Activated CD4-positive, alpha-beta memory T cell treated with anti-CD3 and anti-CD28 coated beads, Interleukin-2, amount 10 ng/mL, durations not matched to agents 7 days and 5 days (primary cell): ENCODE data around the gene MRPL54. TPM values are rescaled to one million over a fixed set of nuclear protein-coding genes. Genes with fewer than 3 reads are reported as not detected.

ENCODE experiments used
- CTCF ChIA-PET: fragments of 350-600 bp; sonication (Branson Sonifier 250); formaldehyde crosslinking; loops from one replicate; lab custom pipeline; 2021; ENCODE audit warnings: antibody characterized with exemption, inconsistent platforms; lab: Charles Lee
- POLR2A ChIA-PET: fragments of 350-600 bp; sonication (Branson Sonifier 250); formaldehyde crosslinking; loops from one replicate; lab custom pipeline; 2021; ENCODE audit warnings: antibody characterized with exemption; lab: Charles Lee
- DNase-seq: peaks from one replicate; pipeline ENCODE4 v3.0.0-alpha.2; 2020
- H3K27ac Mint-ChIP-seq: one replicate; pipeline ENCODE4 v1.8.0; 2021; ENCODE audit warnings: mild to moderate bottlenecking, mixed read lengths
- H3K27me3 Mint-ChIP-seq: one replicate; pipeline ENCODE4 v1.8.0; 2021; ENCODE audit warnings: mixed read lengths
- H3K36me3 Mint-ChIP-seq: one replicate; pipeline ENCODE4 v1.8.0; 2021; ENCODE audit warnings: low read depth, mixed read lengths
- H3K4me1 Mint-ChIP-seq: one replicate; pipeline ENCODE4 v1.8.0; 2021; ENCODE audit warnings: mixed read lengths
- H3K4me3 Mint-ChIP-seq: one replicate; pipeline ENCODE4 v1.8.0; 2021; ENCODE audit warnings: mild to moderate bottlenecking, mixed read lengths
- H3K9me3 Mint-ChIP-seq: one replicate; pipeline ENCODE4 v1.8.0; 2021; ENCODE audit warnings: mixed read lengths
- total RNA-seq, 2 experiments: library from RNA; stranded (reverse); gene quantifications; one replicate each; pipeline ENCODE4 v1.2.3, GENCODE V29; 2021

The MRPL54 gene
- total RNA-seq, 2 experiments from 2014 or later = 71.5 to 75.8 TPM

- Mint-ChIP-seq H3K9me3 (no peaks in the 10 kb centered on the region), H3K4me3 (no peak overlapping the region), H3K36me3 (no peaks in the 10 kb centered on the region), H3K27ac (no peak overlapping the region), H3K27me3 (no peaks in the 10 kb centered on the region), H3K4me1 (peaks cover 2% of the 10 kb centered on the region)
- DNase-seq = no peak
- ChIA-PET POLR2A (interaction anchor here (1.6 to 3.2 kb wide), 2 partner anchors 9 to 12 kb away, joined by 5 to 16 read pairs; partner anchors contain the start of gene MRPL54), CTCF (no interaction called here)
Measured at GRCh38 chr19:3774621-3775373, 12.3 kb downstream of the MRPL54 start.

- no peak overlapping the region for H3K27ac Mint-ChIP-seq
- no peaks in the 10 kb centered on the region for H3K36me3 Mint-ChIP-seq
- peaks cover 2% of the 10 kb centered on the region for H3K4me1 Mint-ChIP-seq
- CTCF ChIA-PET = no interaction called here
- no peaks in the 10 kb centered on the region for H3K9me3 Mint-ChIP-seq
- no peak for DNase-seq
- POLR2A ChIA-PET = interaction anchor here (1.6 kb wide), 1 partner anchor 9 kb away, joined by 5 read pairs; no protein-coding TSS in a partner anchor
- no peak overlapping the region for H3K4me3 Mint-ChIP-seq
- no peaks in the 10 kb centered on the region for H3K27me3 Mint-ChIP-seq
Measured at GRCh38 chr19:3775374-3775711, 12.9 kb downstream of the MRPL54 start.

- Mint-ChIP-seq H3K9me3 (peaks cover 1% of the 10 kb centered on the region), H3K27ac (no peak overlapping the region), H3K4me1 (peaks cover 2% of the 10 kb centered on the region), H3K4me3 (no peak overlapping the region), H3K36me3 (no peaks in the 10 kb centered on the region), H3K27me3 (no peaks in the 10 kb centered on the region)
- no peak for DNase-seq
- ChIA-PET CTCF (no interaction called here), POLR2A (interaction anchor here (1.6 kb wide), 1 partner anchor 10 kb away, joined by 5 read pairs; no protein-coding TSS in a partner anchor)
Measured at GRCh38 chr19:3775831-3776230, 13.3 kb downstream of the MRPL54 start.

GRCh38 chr19:3776479-3777040 is 14.1 kb downstream of the MRPL54 start:
- Mint-ChIP-seq H3K4me1 (peaks cover 7% of the 10 kb centered on the region), H3K9me3 (peaks cover 7% of the 10 kb centered on the region), H3K36me3 (peaks cover 3% of the 10 kb centered on the region), H3K4me3 (no peak overlapping the region), H3K27me3 (no peaks in the 10 kb centered on the region), H3K27ac (no peak overlapping the region)
- POLR2A ChIA-PET = no interaction called here
- DNase-seq = no peak
- CTCF ChIA-PET = no interaction called here

- Mint-ChIP-seq H3K27me3 (no peaks in the 10 kb centered on the region), H3K4me3 (no peak overlapping the region), H3K9me3 (peaks cover 20% of the 10 kb centered on the region), H3K36me3 (peaks cover 18% of the 10 kb centered on the region), H3K4me1 (peaks cover 6% of the 10 kb centered on the region), H3K27ac (no peak overlapping the region)
- CTCF ChIA-PET = no interaction called here
- no peak for DNase-seq
- POLR2A ChIA-PET = no interaction called here
Measured at GRCh38 chr19:3778104-3778867, 15.8 kb downstream of the MRPL54 start.

GRCh38 chr19:3778899-3779723 is 16.6 kb downstream of the MRPL54 start:
- Mint-ChIP-seq H3K4me3 (no peak overlapping the region), H3K36me3 (peaks cover 21% of the 10 kb centered on the region), H3K9me3 (peaks cover 20% of the 10 kb centered on the region), H3K27me3 (peaks cover 2% of the 10 kb centered on the region), H3K27ac (no peak overlapping the region), H3K4me1 (peaks cover 6% of the 10 kb centered on the region)
- ChIA-PET CTCF (interaction anchor here (0.9 to 1.3 kb wide), 2 partner anchors 16 to 17 kb away, joined by 5 to 6 read pairs; partner anchors contain the start of gene MRPL54), POLR2A (no interaction called here)
- no peak for DNase-seq

GRCh38 chr19:3780786-3781304 is 18.4 kb downstream of the MRPL54 start:
- Mint-ChIP-seq H3K4me1 (peaks cover 15% of the 10 kb centered on the region), H3K4me3 (no peak overlapping the region), H3K9me3 (peaks cover 20% of the 10 kb centered on the region), H3K27me3 (peaks cover 7% of the 10 kb centered on the region), H3K27ac (no peak overlapping the region), H3K36me3 (peaks cover 21% of the 10 kb centered on the region)
- CTCF ChIA-PET = no interaction called here
- no peak for DNase-seq
- POLR2A ChIA-PET = interaction anchor here (0.6 to 1.4 kb wide), 3 partner anchors 19 to 35 kb away, joined by 3 read pairs; partner anchors contain the start of gene MRPL54

- Mint-ChIP-seq H3K9me3 (peaks cover 20% of the 10 kb centered on the region), H3K4me3 (no peak overlapping the region), H3K27ac (no peak overlapping the region), H3K36me3 (peaks cover 21% of the 10 kb centered on the region), H3K27me3 (peaks cover 8% of the 10 kb centered on the region), H3K4me1 (peaks cover 16% of the 10 kb centered on the region)
- POLR2A ChIA-PET = interaction anchor here (1.1 to 1.2 kb wide), 2 partner anchors 16 to 19 kb away, joined by 3 read pairs; partner anchors contain the start of gene MRPL54
- CTCF ChIA-PET = no interaction called here
- no peak for DNase-seq
Measured at GRCh38 chr19:3781603-3782002, 19.1 kb downstream of the MRPL54 start.

GRCh38 chr19:3782330-3782729 is 19.8 kb downstream of the MRPL54 start:
- CTCF ChIA-PET = interaction anchor here (1.2 kb wide), 1 partner anchor 15 kb away, joined by 3 read pairs; no protein-coding TSS in a partner anchor
- H3K9me3 Mint-ChIP-seq = peaks cover 20% of the 10 kb centered on the region
- POLR2A ChIA-PET = interaction anchor here (1.2 kb wide), 1 partner anchor 16 kb away, joined by 3 read pairs; no protein-coding TSS in a partner anchor
- peaks cover 9% of the 10 kb centered on the region for H3K27me3 Mint-ChIP-seq
- H3K27ac Mint-ChIP-seq = no peak overlapping the region
- no peak overlapping the region for H3K4me3 Mint-ChIP-seq
- H3K4me1 Mint-ChIP-seq = peaks cover 17% of the 10 kb centered on the region
- no peak for DNase-seq
- H3K36me3 Mint-ChIP-seq = peaks cover 21% of the 10 kb centered on the region

- H3K4me3 Mint-ChIP-seq = no peak overlapping the region
- H3K9me3 Mint-ChIP-seq = peaks cover 20% of the 10 kb centered on the region
- ChIA-PET POLR2A (no interaction called here), CTCF (interaction anchor here (1.2 kb wide), 1 partner anchor 15 kb away, joined by 3 read pairs; no protein-coding TSS in a partner anchor)
- H3K4me1 Mint-ChIP-seq = peaks cover 17% of the 10 kb centered on the region
- peaks cover 21% of the 10 kb centered on the region for H3K36me3 Mint-ChIP-seq
- no peak for DNase-seq
- H3K27me3 Mint-ChIP-seq = peaks cover 9% of the 10 kb centered on the region
- H3K27ac Mint-ChIP-seq = no peak overlapping the region
Measured at GRCh38 chr19:3782903-3783302, 20.4 kb downstream of the MRPL54 start.

GRCh38 chr19:3783660-3784584 is 21.4 kb downstream of the MRPL54 start:
- ChIA-PET CTCF (interaction anchor here (1.2 kb wide), 1 partner anchor 14 kb away, joined by 3 read pairs; no protein-coding TSS in a partner anchor), POLR2A (interaction anchor here (1.2 to 1.9 kb wide), 4 partner anchors 14 to 38 kb away, joined by 3 to 8 read pairs (median 4); partner anchors contain the start of gene MRPL54)
- DNase-seq = peak; percentile 47
- peaks cover 18% of the 10 kb centered on the region for H3K4me1 Mint-ChIP-seq
- peak overlapping the region; percentile 71 for H3K4me3 Mint-ChIP-seq
- H3K27ac Mint-ChIP-seq = no peak overlapping the region
- peaks cover 20% of the 10 kb centered on the region for H3K9me3 Mint-ChIP-seq
- H3K36me3 Mint-ChIP-seq = peaks cover 21% of the 10 kb centered on the region
- H3K27me3 Mint-ChIP-seq = peaks cover 9% of the 10 kb centered on the region
